ENCODE measurements around the gene KMT2C.
"Not testable (repeated sequence)": the region's sequence is repeated elsewhere in the genome, so short reads cannot be mapped to it uniquely, and the experiment has no call there.

Gene KMT2C

GRCh38 chr7:152355474-152356057 is 80.2 kb downstream of the KMT2C start:
- DNase-seq (ENCODE audit: low spot score), result no peak

- DNase-seq (ENCODE audit: low spot score), result no peak
These were observed 81.7 kb downstream of the KMT2C start for GRCh38 chr7:152354061-152354460.

- not testable (repeated sequence) for DNase-seq (ENCODE audit: low spot score)
These were observed 82.5 kb downstream of the KMT2C start for GRCh38 chr7:152353281-152353680.

GRCh38 chr7:152351747-152352146 is 84.1 kb downstream of the KMT2C start:
- not testable (repeated sequence) for DNase-seq (ENCODE audit: low spot score)

- peak; percentile 46 for DNase-seq (ENCODE audit: low spot score)
These were observed 84.6 kb downstream of the KMT2C start for GRCh38 chr7:152351168-152351567.

- no peak for DNase-seq (ENCODE audit: low spot score)
These were observed 87.9 kb downstream of the KMT2C start for GRCh38 chr7:152347888-152348287.

- DNase-seq (ENCODE audit: low spot score), result no peak
These were observed 91.5 kb downstream of the KMT2C start for GRCh38 chr7:152344253-152344652.

- no peak for DNase-seq (ENCODE audit: low spot score)
These were observed 93.0 kb downstream of the KMT2C start for GRCh38 chr7:152342796-152343195.

GRCh38 chr7:152341914-152342236 is 93.9 kb downstream of the KMT2C start:
- no peak for DNase-seq (ENCODE audit: low spot score)

- peak; percentile 84 for DNase-seq (ENCODE audit: low spot score)
These were observed 94.5 kb downstream of the KMT2C start for GRCh38 chr7:152341039-152341913.

GRCh38 chr7:152340161-152340560 is 95.6 kb downstream of the KMT2C start:
- DNase-seq (ENCODE audit: low spot score), result no peak

GRCh38 chr7:152338561-152338960 is 97.2 kb downstream of the KMT2C start:
- DNase-seq (ENCODE audit: low spot score), result no peak

- DNase-seq (ENCODE audit: low spot score), result peak; percentile 72
These were observed 98.9 kb downstream of the KMT2C start for GRCh38 chr7:152336754-152337368.

- no peak for DNase-seq (ENCODE audit: low spot score)
These were observed 99.8 kb downstream of the KMT2C start for GRCh38 chr7:152335900-152336571.

- no peak for DNase-seq (ENCODE audit: low spot score)
These were observed 102.7 kb downstream of the KMT2C start for GRCh38 chr7:152333134-152333533.

GRCh38 chr7:152330827-152331226 is 105.0 kb downstream of the KMT2C start:
- no peak for DNase-seq (ENCODE audit: low spot score)

GRCh38 chr7:152329469-152329868 is 106.3 kb downstream of the KMT2C start:
- DNase-seq (ENCODE audit: low spot score), result no peak

GRCh38 chr7:152328234-152328633 is 107.6 kb downstream of the KMT2C start:
- DNase-seq (ENCODE audit: low spot score), result no peak

GRCh38 chr7:152315845-152316244 is 120.0 kb downstream of the KMT2C start:
- DNase-seq (ENCODE audit: low spot score), result no peak

GRCh38 chr7:152313831-152314604 is 121.8 kb downstream of the KMT2C start:
- DNase-seq (ENCODE audit: low spot score), result peak; percentile 93

- DNase-seq (ENCODE audit: low spot score), result no peak
These were observed 122.6 kb downstream of the KMT2C start for GRCh38 chr7:152313217-152313616.

- no peak for DNase-seq (ENCODE audit: low spot score)
These were observed 123.5 kb downstream of the KMT2C start for GRCh38 chr7:152312316-152312715.
